ENCODE data around the gene TMEM129. TPM values are rescaled to one million over a fixed set of nuclear protein-coding genes. Genes with fewer than 3 reads are reported as not detected.

The TMEM129 gene
- polyA plus RNA-seq (2014; cell fraction: cytosol; rRNA removed) = 77.3 and 81.6 TPM in 2 replicates
- polyA plus RNA-seq (2014; cell fraction: nucleus; rRNA removed) = 124 and 144 TPM in 2 replicates

- DNase-seq (ENCODE audit: low spot score) = peak; percentile 93
These were observed at the start of gene TMEM129, which contains the start of gene TACC3 for GRCh38 chr4:1721003-1721665. Gene TMEM129, minus strand, starts transcription at chr4:1721323. Its CDS starts 486 bp downstream, at chr4:1720837. Gene TACC3, plus strand, starts transcription at chr4:1721521. Its CDS starts 1,901 bp downstream, at chr4:1723422.

DNA sequence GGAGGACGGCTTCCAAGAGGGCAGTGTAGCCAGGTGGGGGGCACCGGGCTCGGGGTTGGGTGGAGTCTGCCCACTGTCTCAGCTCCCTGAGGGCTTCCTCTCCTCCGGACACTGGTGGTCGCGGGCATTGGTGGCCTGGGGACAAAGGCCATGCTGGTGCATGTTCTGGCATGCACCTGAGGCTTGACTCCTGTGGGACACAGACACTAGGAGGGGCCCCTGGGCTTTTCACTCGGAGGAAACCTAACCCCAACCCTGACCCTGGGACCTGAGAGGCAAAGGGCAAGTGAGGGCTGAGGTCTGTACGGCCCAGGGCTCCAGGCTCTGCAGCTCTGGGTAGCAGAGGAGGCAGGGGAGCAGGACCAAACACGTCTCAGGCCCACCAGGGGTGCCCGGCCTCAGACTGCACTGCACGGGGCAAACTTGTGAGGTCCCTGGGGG is 49.7 kb upstream of the TMEM129 start:
- no peak for DNase-seq (ENCODE audit: low spot score)

GRCh38 chr4:1770245-1770644 is 49.1 kb upstream of the TMEM129 start:
- DNase-seq (ENCODE audit: low spot score) = no peak

DNA sequence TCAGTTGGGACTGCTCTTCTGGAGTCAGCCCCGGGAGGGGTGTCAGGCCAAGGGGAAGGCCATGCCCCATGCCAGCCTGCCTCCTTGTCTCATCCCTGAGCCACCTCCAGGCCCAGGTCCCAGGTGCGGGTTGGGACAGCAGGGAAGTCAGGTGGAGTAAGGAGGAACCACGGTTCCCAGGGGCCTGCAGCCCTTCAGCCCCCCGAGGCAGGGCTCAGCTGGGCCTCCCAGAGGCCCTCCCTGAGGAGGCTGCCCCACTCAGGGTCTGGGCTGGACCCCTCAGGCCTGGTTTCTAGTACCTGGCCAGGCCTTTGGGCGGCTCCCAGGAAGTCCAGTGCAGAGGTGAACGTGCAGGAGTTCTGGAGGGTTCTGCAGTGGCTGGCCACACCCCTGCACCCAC is 48.6 kb upstream of the TMEM129 start:
- DNase-seq (ENCODE audit: low spot score) = no peak

DNA sequence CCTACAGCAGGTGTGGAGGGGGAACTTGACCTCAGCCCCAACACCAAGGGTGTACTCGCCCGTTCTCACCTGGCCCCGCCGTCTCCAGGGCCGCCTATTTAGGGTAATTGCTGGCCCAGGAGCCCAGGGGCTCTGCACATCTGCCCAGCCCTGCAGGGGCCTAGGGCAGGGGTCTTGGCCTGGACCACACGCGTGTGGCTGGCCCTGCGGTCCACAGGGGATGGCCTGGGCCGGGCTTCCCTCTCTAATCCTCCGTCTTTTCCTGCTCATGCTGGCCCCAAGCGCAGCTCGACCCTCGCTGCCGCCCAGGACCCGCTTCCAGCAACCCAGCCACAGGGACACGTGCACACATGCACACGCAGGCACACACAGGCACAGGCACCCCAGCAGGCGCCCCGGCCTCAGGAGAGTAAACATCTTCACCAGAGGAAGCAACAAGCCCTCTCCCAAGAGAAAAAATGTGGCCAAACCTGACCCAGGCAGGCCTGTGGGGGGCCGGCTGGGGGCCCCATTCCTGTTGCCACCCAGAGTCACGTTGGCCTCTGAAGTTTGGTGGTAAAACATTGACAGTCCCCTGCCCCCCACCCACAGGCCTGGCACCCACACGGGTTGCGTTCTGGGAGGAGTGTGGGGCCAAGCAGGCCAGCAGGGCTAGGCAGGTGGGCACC is 47.4 kb upstream of the TMEM129 start:
- no peak for DNase-seq (ENCODE audit: low spot score)

DNA sequence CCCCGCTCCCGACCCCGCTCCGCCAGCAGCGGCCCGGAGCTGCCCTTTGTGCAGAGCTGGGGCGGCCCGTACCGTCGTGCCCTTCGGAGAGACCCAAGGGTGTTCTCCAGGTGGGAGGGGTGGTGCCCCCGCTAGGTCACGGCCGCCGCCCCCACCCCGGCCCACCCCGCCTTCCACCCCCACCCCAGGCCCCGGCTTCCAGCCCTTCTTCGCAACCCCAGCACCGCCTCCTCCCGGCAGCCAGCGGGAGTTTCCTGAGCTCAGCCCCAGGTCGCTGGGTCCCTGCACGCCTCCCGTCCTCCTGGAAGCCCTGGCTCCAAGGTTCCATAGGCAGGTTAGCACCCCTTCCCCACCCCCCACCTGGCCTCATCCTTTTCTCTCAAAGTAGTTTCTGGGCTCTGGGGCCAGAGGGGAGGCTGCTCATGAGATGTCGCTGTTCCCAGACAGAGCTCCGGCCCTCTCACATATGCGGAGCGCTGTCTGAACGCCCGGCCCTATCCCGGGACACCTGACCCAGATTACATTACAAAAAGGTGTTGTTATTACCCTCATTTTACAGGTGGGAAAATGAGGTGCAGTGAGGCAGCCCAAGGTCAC is 46.7 kb upstream of the TMEM129 start:
- no peak for DNase-seq (ENCODE audit: low spot score)

DNA sequence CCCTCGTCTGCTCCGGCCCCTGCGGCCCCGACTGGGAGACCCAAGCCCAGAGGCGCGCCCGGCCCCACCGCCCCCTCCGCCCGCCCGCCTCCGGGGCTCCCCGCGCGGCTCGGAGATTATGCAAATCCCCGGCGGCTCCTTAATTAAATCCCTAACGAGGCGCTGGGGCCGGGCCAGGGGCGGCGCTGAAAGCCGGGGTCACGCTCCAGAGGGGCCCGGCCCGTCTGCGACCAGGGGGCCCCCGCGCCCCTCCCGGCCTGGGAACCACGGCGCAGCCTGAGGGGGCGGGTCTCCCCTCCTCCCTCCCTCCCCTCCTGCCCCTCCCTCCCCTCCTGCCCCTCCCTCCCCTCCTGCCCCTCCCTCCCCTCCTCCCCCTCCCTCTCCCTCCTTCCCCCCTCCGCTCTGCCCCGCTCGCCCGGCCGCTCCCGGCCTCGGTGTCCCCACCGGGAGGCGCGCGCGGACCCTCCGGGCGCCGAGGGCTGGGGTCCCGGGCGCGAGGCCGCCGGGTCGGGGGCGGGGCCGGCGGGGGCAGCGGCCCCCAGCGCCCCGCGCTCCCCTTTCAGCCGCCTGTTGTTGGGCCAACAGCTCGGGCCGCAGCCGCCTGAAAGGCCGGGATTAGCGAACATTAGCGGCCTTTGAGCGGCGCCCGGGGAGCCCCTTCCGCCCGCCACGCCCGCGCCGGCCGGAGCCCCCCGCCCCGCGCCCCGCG is 46.1 kb upstream of the TMEM129 start:
- DNase-seq (ENCODE audit: low spot score) = no peak

- no peak for DNase-seq (ENCODE audit: low spot score)
These were observed 45.3 kb upstream of the TMEM129 start for GRCh38 chr4:1766106-1767060.

- DNase-seq (ENCODE audit: low spot score) = no peak
These were observed 44.4 kb upstream of the TMEM129 start for GRCh38 chr4:1765409-1766072.

DNA sequence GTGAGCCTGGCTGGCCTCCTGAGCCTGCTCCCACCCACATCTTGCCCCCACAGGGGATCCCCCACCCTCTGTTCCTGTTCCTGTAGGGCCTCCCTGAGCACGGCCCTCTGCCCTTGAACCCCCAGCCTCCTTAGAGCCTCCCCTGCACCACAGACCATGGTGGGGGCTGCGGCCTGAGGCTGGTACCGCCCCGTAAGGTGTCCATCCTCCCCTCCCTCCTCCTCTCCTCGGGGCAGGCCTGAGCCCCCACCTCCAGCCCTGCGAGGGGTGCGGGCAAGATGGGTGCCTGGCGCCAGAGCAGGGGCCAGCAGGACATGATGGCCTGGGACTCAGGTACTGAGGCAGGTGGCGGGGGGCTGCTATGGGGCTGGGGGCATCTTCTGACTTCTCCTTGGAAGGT is 43.5 kb upstream of the TMEM129 start:
- no peak for DNase-seq (ENCODE audit: low spot score)

DNA sequence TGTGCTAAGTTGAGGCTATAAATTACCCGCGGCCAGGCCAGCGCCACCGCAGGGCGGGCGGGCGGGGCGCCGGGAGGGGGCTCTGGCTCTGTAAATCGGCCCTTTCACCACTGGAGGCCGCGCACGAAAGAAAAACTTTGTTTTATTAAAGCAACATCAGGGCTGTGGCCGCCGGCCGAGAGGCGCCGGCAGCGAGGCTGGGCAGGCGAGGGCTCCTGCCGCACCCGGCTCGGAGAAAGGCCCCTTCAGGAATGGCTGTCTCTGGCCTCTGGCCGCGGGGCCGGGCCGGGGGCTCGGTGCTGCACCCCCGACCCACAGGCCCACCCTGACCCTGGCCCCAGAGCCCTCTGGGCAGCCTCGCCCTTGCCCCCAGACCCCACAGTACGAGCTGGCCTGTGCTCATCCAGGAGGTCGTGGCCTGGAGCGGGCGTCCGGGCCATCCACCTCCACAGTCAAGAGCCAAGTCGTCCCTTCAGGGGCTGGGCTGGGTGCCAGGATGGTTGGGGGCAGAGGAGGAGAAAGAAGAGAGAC is 42.5 kb upstream of the TMEM129 start:
- no peak for DNase-seq (ENCODE audit: low spot score)

DNA sequence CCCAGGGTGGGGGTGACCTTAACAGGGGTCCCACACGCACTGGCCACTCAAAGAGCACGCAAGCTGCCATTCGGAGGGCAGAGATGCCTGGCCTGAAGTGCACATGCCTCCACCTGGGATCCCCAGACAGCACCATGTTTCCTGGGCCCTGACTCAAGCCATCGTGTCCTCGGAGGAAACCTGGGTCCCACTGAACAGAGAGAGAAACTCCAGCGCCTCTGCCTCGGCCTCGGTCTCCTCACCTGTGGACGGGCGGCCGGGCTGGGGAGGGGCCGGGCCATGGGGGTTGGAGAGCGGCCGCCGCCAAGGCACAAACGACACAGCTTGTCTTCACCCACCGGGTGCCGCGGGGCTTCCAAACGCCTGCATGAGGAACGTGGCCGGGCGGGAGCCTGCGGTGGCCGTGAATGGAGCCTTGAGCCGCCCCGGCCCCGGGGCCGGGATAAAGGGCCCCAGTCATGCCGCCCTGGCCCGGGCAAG is 42.0 kb upstream of the TMEM129 start:
- DNase-seq (ENCODE audit: low spot score) = no peak

- DNase-seq (ENCODE audit: low spot score) = no peak
These were observed 41.3 kb upstream of the TMEM129 start for GRCh38 chr4:1762264-1763010.

- DNase-seq (ENCODE audit: low spot score) = no peak
These were observed 40.1 kb upstream of the TMEM129 start for GRCh38 chr4:1761130-1761689.

DNA sequence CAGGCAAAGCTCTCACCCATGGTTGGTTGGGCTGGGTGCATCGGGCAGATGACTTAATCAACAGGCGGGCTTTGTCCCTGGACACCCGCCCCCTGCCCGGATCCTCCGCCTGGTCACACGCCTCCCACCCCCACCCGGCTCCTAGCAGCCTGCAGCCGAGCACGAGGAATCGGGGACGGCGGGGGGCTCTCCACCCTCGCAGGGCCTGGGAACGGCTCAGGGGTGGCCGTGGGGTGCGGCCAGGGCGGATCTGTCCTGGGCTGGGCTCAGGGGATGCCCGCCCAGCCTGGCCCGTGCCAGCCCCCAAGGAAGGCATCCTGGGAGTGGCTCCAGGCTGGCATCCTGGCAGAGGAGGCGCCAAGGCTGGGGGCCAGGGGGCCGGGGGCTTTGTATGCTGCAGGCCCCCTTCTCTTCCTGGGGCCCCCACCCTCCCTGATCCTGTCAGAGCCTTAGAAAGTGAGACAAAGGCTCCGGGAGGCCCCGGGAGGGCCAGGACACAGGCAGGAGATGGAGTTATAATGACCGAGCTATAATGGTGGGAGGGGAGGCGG is 39.5 kb upstream of the TMEM129 start:
- no peak for DNase-seq (ENCODE audit: low spot score)

DNA sequence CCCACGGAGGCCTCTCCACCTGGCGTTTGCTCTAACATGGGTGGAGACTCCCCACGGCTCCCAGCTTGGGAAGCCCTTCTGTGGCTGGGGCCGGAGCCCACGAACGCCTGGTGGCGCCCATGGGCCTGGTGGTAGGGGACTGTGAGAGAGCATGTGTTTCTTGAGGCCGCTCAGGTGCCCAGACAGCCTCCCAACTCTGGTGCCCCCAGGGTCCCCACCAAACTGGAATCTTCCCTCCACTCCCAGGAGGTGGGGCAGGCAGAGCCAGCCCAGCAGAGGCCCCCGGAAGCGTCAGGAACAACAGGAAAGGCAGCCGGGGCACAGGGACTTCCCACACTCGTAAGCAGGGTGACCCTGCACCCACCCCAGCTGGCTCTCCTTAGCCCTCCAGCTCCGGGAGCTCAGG is 38.7 kb upstream of the TMEM129 start:
- DNase-seq (ENCODE audit: low spot score) = no peak

- DNase-seq (ENCODE audit: low spot score) = no peak
These were observed 38.2 kb upstream of the TMEM129 start for GRCh38 chr4:1759170-1759817.
